ENCODE data around the gene SNX17.
"Not testable (repeated sequence)": the region's sequence is repeated elsewhere in the genome, so short reads cannot be mapped to it uniquely, and the experiment has no call there.

SNX17 gene

GRCh38 chr2:27390822-27391679 lies 20.6 kb downstream of the SNX17 start:
- no peak for DNase-seq (ENCODE audit: low read depth in 2 of 3, low spot score in 2 of 3)

- no peak for DNase-seq (ENCODE audit: low read depth in 2 of 3, low spot score in 2 of 3)
Measured at GRCh38 chr2:27393225-27393624, 22.8 kb downstream of the SNX17 start.

- DNase-seq (ENCODE audit: low read depth in 2 of 3, low spot score in 2 of 3), result no peak
Measured at GRCh38 chr2:27398962-27399361, 28.5 kb downstream of the SNX17 start.

DNA sequence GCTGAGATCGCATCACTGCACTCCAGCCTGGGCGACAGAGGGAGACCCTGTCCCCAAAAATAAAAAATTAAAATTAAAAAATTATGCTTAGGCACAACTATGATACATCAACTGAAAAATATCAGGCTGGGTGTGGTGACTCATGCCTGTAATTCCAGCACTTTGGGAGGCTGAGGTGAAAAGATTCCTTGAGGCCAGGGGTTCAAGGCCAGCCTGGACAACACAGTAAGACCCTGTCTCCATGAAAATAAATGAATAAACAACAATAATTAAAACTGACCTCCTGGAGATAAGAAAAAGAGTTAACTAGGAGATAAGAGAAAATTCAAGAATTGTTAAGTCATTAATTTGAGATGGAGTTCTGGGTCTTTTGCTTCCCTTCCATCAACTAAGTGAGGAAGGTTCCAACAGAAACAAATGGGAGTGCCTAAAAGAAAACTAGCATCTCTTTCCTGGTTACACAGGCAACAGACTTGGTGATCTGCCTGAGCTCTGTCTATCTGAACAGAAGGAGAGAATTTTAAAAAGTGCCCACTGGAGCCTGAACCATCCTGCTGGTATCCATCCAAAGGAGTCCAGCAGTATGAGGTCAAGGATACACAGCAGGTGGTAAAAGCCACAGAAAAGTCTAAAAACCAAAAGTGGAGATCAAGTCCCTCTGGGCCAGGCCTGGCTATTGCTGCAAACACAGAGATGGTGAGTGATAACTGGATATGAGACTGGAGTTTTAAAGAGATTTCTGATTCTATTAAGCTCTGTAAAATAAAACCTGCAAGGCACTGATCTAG lies 30.1 kb downstream of the SNX17 start:
- no peak for DNase-seq (ENCODE audit: low read depth in 2 of 3, low spot score in 2 of 3)

DNA sequence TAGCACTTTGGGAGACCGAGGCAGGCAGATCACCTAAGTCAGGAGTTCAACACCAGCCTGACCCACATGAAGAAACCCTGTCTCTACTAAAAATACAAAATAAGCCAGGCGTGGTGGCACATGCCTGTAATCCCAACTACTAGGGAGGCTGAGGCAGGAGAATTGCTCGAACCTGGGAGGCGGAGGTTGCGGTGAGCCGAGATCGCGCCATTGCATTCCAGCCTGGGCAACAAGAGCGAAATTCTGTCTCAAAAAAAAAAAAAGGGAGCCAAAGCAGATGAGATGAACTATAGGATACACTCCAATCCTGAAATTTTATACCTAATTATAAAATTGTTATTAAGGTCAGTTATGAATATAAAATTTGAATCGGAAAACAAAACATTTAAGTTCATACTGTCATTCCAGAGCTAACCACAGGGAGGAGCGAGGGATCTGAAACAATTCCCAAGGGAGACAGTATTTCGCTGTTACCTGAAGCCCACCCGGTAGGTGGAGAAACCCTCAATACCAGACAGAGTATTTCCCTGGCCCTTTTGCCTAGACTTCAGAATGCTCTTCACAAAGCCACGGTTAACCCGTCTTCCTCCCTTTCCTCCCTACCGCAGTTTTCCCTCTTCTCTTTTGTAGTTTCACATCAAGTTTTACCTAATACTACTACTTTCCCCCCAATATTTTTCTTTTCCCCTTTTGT lies 37.5 kb downstream of the SNX17 start:
- no peak for DNase-seq (ENCODE audit: low read depth in 2 of 3, low spot score in 2 of 3)

DNA sequence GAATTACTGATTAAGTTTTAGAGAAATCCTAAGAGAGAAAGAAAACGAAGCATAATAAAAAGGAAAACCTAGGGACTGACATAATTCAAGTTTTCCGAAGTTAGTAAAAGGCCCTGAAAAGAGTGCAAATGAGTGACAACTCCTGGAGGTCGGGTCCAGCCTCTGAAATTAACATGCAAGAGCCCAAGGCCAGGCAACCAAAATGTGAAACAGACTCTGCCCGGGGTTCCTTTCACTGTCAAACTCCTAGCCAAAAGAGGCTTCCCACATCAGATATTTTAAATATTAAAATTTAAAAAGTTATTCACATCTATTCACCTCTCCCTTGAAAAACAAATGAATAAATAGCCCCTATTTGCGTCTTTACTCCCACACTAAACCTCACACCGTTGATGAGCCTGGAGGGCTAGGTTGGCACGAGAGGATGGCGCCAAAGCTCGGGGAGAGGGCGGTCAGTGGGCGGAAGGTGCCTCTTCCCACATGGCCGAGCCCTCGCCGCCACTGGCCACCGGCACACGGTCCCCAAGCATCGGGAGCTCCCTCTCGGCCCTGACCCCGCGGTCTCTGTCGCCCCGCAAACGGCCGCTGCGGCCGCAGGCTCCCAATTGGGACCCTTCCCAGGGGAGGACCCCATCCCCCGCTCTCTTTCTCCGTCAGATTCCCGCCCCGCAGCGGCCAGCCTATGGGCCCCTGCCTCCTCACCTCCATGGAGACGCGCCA lies 38.3 kb downstream of the SNX17 start:
- no peak for DNase-seq (ENCODE audit: low read depth in 2 of 3, low spot score in 2 of 3)

DNA sequence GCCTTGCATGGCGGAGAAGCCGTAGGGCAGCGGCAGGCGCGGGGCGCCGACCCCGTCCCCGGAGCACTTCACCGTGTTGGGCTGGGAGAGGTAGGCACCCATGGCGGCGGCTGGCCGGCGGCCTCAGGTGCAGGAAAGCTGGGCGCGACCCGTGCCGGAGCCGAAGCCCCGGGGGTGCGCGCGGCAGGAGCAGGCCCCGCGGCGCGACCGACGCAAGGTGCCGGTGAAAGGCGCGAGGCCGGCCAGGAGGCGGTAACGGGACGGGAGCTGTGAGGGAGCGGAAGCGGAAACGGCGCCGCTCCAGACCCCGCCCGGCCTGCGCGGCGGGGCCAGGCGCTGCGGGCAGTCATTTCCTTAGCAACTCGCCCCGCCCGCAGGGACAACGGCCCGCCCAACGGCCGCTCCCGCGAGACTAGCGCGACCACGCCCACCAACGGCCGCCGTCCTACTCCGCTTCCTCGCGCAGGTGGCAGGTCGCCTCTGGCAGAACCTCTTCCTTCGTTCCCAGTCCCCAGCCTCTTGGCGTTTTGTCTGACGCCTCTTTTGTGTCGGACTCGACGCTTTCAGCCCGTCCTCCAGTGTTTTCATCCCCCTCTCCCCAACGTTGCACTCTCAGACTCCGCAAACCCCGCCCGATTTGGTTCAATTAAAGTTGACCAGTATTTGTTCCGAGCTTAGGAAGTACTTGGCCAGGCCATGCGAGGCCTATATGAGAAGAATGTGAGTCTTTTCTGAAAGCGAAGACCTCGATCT lies 39.1 kb downstream of the SNX17 start, which contains the start of gene PPM1G:
Gene PPM1G (minus strand): TSS at position 271 of the 753 bp plus-strand sequence. CDS start 169 bp downstream, at position 102.
- peak; percentile 90 to 94 (median 91) for DNase-seq (ENCODE audit: low read depth in 2 of 3, low spot score in 2 of 3)

- no peak for DNase-seq (ENCODE audit: low read depth in 2 of 3, low spot score in 2 of 3)
Measured at GRCh38 chr2:27412419-27413152, 42.2 kb downstream of the SNX17 start.

DNA sequence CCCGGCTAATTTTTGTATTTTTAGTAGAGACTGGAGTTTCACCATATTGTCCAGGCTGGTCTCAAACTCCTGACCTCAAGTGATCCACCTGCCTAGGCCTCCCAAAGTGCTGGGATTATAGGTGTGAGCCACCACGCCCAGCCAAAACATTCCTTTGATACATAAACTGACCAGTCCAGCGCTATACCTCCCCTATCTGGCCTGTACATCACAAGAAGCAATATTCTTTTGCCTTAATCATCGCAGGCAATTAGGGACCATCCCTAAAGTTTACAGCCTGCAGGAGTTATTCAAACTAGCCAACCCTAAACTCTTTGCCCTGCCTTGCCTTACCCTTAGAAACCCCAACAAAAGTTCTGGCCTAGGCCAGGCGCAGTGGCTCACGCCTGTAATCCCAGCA lies 45.7 kb downstream of the SNX17 start:
- DNase-seq (ENCODE audit: low read depth in 2 of 3, low spot score in 2 of 3), result no peak

DNA sequence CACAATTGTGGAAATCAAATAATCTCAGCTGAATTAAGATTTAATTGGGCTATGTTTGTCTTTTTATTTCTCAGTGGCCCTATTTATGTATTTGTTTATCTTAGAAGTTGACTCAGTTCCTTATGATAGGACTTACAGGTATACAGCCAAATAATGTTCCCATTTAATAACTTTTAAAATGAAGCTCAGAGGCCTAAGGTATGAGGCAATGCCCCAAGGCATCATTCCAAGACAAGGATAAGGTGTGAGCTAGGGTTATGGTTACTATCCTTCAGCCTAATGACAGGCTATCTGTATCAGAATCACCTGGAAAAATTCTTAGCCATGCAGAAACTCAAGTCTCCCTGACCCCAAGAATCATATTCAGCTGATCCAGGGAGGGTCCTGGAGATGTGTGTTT lies 50.6 kb downstream of the SNX17 start:
- no peak for DNase-seq (ENCODE audit: low read depth in 2 of 3, low spot score in 2 of 3)

DNA sequence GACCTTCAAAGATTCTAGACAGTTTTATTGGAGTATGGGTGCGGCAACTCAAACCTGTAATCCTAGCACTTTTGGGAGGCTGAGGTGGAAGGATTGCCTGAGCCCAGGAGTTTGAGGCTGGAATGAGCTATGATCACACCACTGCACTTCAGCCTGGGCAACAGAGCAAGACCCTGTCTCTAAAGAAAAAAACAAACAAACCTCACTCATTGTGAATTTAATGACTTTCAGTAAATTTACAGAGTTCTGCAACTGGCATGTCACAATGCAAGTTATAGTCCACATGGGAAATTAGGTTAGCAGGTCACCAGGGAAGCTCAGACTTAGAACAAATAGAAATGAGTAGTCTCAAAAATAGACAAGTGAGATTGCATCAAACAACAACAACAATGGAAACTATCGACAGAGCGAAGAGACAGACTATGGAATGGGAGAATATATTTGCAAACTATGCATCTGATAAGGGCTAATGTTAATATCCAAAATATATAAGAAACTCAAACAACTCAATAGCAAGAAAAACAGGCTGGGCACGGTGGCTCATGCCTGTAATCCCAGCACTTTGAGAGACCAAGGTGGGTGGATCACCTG lies 51.3 kb downstream of the SNX17 start:
- DNase-seq (ENCODE audit: low read depth in 2 of 3, low spot score in 2 of 3), result no peak

DNA sequence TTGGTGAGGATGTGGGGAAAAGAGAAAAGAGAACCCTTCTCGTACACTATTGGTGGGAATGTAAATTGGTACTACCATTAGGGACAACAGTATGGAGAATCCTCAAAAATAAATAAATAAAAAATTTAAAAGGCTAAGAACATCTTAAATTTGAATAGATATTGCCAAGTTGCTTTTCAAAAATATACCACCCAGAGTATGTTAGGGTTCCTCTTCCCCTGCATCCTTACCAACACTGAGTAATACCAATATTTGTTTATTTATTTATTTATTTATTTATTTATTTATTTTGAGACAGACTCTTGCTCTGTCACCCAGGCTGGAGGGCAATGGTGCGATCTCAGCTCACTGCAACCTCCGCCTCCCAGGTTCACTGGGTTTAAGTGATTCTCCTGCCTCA lies 52.5 kb downstream of the SNX17 start:
- no peak for DNase-seq (ENCODE audit: low read depth in 2 of 3, low spot score in 2 of 3)

- DNase-seq (ENCODE audit: low read depth in 2 of 3, low spot score in 2 of 3), result not testable (repeated sequence)
Measured at GRCh38 chr2:27425039-27425438, 54.6 kb downstream of the SNX17 start.

Data from activated CD8-positive, alpha-beta memory T cell treated with anti-CD3 and anti-CD28 coated beads for 48 hours (primary cell).